Measurements from ENCODE around the gene OCIAD2.
"Not testable (repeated sequence)": the region's sequence is repeated elsewhere in the genome, so short reads cannot be mapped to it uniquely, and the experiment has no call there.

Gene OCIAD2

GRCh38 chr4:48923065-48923464 is 16.5 kb upstream of the OCIAD2 start:
- H3K4me3 Mint-ChIP-seq; H3K36me3 Mint-ChIP-seq (ENCODE audit: low read depth); H3K27ac Mint-ChIP-seq; ATAC-seq; H3K4me1 Mint-ChIP-seq; DNase-seq; H3K27me3 Mint-ChIP-seq; H3K9me3 Mint-ChIP-seq: not testable (repeated sequence)

- Mint-ChIP-seq H3K4me1 (peaks cover 32% of the 10 kb centered on the region), H3K4me3 (no peak overlapping the region), H3K27me3 (no peaks in the 10 kb centered on the region), H3K9me3 (no peaks in the 10 kb centered on the region), H3K27ac (no peak overlapping the region), H3K36me3 (ENCODE audit: low read depth) (no peaks in the 10 kb centered on the region)
- no peak for DNase-seq
- ATAC-seq, result no peak
These were observed 7.7 kb upstream of the OCIAD2 start for GRCh38 chr4:48914311-48914710.

DNA sequence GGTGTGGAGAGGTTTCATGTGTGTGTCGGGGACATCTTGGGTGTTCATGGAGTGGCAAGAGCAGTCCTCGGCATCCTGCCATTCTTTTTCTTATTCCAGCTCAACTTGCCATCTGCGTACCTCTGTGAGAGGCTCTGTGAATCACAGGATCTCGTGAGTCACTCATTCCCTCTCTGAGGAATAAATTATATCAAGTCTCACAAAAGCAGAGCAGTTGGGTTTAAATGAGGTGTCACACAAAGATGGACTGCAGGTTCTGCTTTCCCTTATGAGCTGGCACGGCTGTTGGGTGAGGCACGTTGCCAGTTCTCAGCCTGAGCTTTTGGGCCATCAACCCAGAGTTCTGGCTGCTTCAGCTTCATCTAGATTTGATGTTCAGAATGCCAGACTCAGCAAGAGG is 6.8 kb upstream of the OCIAD2 start:
- no peak for DNase-seq

GRCh38 chr4:48912349-48912748 is 5.8 kb upstream of the OCIAD2 start:
- Mint-ChIP-seq H3K36me3 (ENCODE audit: low read depth) (no peaks in the 10 kb centered on the region), H3K27ac (no peak overlapping the region), H3K9me3 (no peaks in the 10 kb centered on the region), H3K4me3 (no peak overlapping the region), H3K4me1 (peaks cover 44% of the 10 kb centered on the region), H3K27me3 (no peaks in the 10 kb centered on the region)
- ATAC-seq (no peak), DNase-seq (no peak)

More for the DNA sequence above, 6.8 kb upstream of the OCIAD2 start:
- no peak for ATAC-seq
- Mint-ChIP-seq H3K27me3 (no peaks in the 10 kb centered on the region), H3K9me3 (no peaks in the 10 kb centered on the region), H3K4me1 (peaks cover 40% of the 10 kb centered on the region), H3K36me3 (ENCODE audit: low read depth) (no peaks in the 10 kb centered on the region), H3K27ac (no peak overlapping the region), H3K4me3 (no peak overlapping the region)

DNA sequence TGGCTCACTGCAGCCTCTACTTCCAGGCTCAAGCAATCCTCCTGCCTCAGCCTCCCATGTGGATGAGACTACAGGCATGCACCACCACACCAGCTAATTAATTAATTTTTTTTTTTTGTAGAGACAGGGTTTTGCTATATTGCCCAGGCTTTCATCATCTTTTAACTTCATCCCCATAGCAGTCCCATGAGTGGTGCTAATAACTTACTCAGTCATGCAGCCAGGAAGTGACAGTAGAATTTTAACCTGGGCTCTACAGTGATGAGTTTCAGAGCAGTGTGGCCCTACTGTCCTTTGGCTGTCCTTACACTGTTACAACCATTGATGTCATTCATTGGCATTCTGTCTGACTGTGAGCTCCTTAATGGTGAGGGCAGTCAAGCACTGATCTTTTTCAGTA is 3.9 kb upstream of the OCIAD2 start:
- peaks cover 51% of the 10 kb centered on the region for H3K4me1 Mint-ChIP-seq
- DNase-seq, result no peak
- H3K27ac Mint-ChIP-seq, result no peak overlapping the region
- ATAC-seq, result no peak
- H3K36me3 Mint-ChIP-seq (ENCODE audit: low read depth), result no peaks in the 10 kb centered on the region
- H3K9me3 Mint-ChIP-seq, result no peaks in the 10 kb centered on the region
- no peaks in the 10 kb centered on the region for H3K27me3 Mint-ChIP-seq
- H3K4me3 Mint-ChIP-seq, result no peak overlapping the region

DNA sequence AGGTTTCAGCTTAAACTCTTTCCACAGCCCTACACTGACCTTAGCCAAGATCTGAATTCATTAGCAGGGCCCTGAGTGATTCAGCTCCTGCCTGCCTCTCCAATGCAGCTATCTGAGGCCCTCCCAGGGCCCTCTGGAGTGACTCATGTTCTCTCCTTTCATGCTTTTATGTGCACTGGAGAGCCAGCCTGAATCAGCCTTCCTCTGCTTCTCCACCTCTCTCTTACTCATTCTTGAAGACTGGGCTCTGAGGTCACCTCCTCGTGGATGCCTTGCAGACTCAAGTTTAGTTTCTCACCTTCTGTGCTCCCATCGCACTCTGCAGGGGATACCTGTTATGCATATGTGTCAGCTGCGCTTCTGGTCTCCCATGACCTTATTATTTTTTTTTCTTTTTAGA is 3.1 kb upstream of the OCIAD2 start:
- no peaks in the 10 kb centered on the region for H3K27me3 Mint-ChIP-seq
- ATAC-seq (peak; percentile 98), DNase-seq (peak; percentile 61)
- H3K27ac Mint-ChIP-seq, result no peak overlapping the region
- peaks cover 57% of the 10 kb centered on the region for H3K4me1 Mint-ChIP-seq
- no peaks in the 10 kb centered on the region for H3K9me3 Mint-ChIP-seq
- peaks cover 1% of the 10 kb centered on the region for H3K36me3 Mint-ChIP-seq (ENCODE audit: low read depth)
- H3K4me3 Mint-ChIP-seq, result no peak overlapping the region

- no peak overlapping the region for H3K4me3 Mint-ChIP-seq
- no peaks in the 10 kb centered on the region for H3K9me3 Mint-ChIP-seq
- DNase-seq (no peak), ATAC-seq (no peak)
- H3K4me1 Mint-ChIP-seq, result peaks cover 53% of the 10 kb centered on the region
- H3K27me3 Mint-ChIP-seq, result no peaks in the 10 kb centered on the region
- no peak overlapping the region for H3K27ac Mint-ChIP-seq
- H3K36me3 Mint-ChIP-seq (ENCODE audit: low read depth), result peaks cover 6% of the 10 kb centered on the region
These were observed 2.1 kb upstream of the OCIAD2 start for GRCh38 chr4:48908687-48909086.

DNA sequence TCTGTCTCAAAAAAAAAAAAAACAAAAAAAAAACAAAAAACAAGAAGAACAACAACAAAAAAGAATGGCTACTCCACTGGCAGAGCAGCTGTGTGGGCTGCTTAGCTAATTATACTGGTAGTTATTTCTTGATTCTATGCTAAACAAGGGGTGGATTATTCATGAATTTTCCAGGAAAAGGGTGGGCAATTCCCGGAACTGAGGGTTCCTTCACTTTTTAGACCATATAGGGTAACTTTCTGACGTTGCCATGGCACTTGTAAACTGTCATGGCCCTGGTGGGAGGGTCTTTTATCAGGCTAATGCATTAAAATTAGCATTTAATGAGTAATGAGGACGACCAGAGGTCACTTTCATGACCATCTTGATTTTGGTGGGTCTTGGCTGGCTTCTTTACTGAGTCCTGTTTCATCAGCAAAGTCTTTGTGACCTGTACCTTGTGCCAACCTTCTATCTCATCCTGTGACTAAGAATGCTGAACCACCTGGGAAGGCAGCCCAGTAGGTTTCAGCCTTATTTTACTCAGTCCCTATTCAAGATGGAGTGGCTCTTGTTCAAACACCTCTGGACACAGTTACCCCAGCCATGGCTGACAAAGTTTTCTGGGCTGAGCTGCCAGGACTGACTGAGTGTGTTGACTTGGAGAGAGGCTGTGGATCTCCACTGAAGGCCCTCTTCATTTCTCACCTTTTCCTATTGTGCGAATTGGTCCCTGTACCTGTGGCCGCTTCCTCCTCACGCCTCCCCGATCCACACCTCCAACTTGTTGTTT is 1.3 kb upstream of the OCIAD2 start:
- peaks cover 48% of the 10 kb centered on the region for H3K4me1 Mint-ChIP-seq
- ATAC-seq (no peak), DNase-seq (no peak)
- no peaks in the 10 kb centered on the region for H3K27me3 Mint-ChIP-seq
- H3K4me3 Mint-ChIP-seq, result no peak overlapping the region
- peaks cover 9% of the 10 kb centered on the region for H3K36me3 Mint-ChIP-seq (ENCODE audit: low read depth)
- no peaks in the 10 kb centered on the region for H3K9me3 Mint-ChIP-seq
- no peak overlapping the region for H3K27ac Mint-ChIP-seq

- no peak for ATAC-seq
- peaks cover 51% of the 10 kb centered on the region for H3K4me1 Mint-ChIP-seq
These were observed 1.1 kb downstream of the OCIAD2 start for GRCh38 chr4:48905363-48906015.

GRCh38 chr4:48904541-48905142 is 1.9 kb downstream of the OCIAD2 start:
- no peaks in the 10 kb centered on the region for H3K9me3 Mint-ChIP-seq
- ATAC-seq (no peak), DNase-seq (no peak)
- H3K4me3 Mint-ChIP-seq, result peak overlapping the region; percentile 86
- H3K36me3 Mint-ChIP-seq (ENCODE audit: low read depth), result peaks cover 28% of the 10 kb centered on the region
- H3K27ac Mint-ChIP-seq, result peak overlapping the region; percentile 1
- H3K27me3 Mint-ChIP-seq, result no peaks in the 10 kb centered on the region
- H3K4me1 Mint-ChIP-seq, result peaks cover 53% of the 10 kb centered on the region

More at GRCh38 chr4:48905363-48906015, 1.1 kb downstream of the OCIAD2 start:
- no peaks in the 10 kb centered on the region for H3K27me3 Mint-ChIP-seq
- no peak for DNase-seq
- H3K27ac Mint-ChIP-seq, result peak overlapping the region; percentile 89
- H3K4me3 Mint-ChIP-seq, result peak overlapping the region; percentile 86
- peaks cover 23% of the 10 kb centered on the region for H3K36me3 Mint-ChIP-seq (ENCODE audit: low read depth)
- no peaks in the 10 kb centered on the region for H3K9me3 Mint-ChIP-seq

- H3K9me3 Mint-ChIP-seq, result no peaks in the 10 kb centered on the region
- DNase-seq (no peak), ATAC-seq (no peak)
- H3K27me3 Mint-ChIP-seq, result no peaks in the 10 kb centered on the region
- H3K4me3 Mint-ChIP-seq, result no peak overlapping the region
- peak overlapping the region; percentile 1 for H3K27ac Mint-ChIP-seq
- H3K4me1 Mint-ChIP-seq, result peaks cover 53% of the 10 kb centered on the region
- H3K36me3 Mint-ChIP-seq (ENCODE audit: low read depth), result peaks cover 33% of the 10 kb centered on the region
These were observed 2.5 kb downstream of the OCIAD2 start for GRCh38 chr4:48904101-48904500.

GRCh38 chr4:48902266-48902665 is 4.3 kb downstream of the OCIAD2 start:
- Mint-ChIP-seq H3K4me1 (peaks cover 51% of the 10 kb centered on the region), H3K4me3 (no peak overlapping the region), H3K27ac (no peak overlapping the region), H3K27me3 (no peaks in the 10 kb centered on the region), H3K9me3 (no peaks in the 10 kb centered on the region), H3K36me3 (ENCODE audit: low read depth) (peaks cover 49% of the 10 kb centered on the region)
- ATAC-seq (no peak), DNase-seq (no peak)

GRCh38 chr4:48901196-48901595 is 5.4 kb downstream of the OCIAD2 start:
- no peaks in the 10 kb centered on the region for H3K27me3 Mint-ChIP-seq
- DNase-seq, result no peak
- no peaks in the 10 kb centered on the region for H3K9me3 Mint-ChIP-seq
- H3K36me3 Mint-ChIP-seq (ENCODE audit: low read depth), result peaks cover 54% of the 10 kb centered on the region
- no peak overlapping the region for H3K27ac Mint-ChIP-seq
- no peak overlapping the region for H3K4me3 Mint-ChIP-seq
- ATAC-seq, result no peak
- H3K4me1 Mint-ChIP-seq, result peaks cover 44% of the 10 kb centered on the region

DNA sequence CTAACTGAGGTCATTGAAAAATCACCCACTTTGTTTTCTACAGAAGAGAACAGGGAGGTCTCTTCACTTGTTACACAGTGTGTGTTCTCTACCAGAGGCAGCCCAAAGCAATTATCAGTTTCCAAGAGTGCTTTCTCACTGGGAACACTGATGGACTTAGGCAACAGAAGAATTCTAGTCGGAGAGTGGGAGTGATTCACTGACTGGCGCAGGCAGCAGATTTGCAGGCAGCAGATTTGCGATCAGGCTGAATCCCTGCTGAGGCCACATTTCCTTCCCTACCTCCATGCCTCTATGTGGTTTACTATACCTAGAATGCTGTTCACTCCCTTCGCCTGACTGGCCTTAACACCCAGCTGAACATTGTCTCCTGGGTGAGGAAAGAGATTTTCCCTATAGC is 6.6 kb downstream of the OCIAD2 start:
- Mint-ChIP-seq H3K27ac (peak overlapping the region; percentile 79), H3K27me3 (no peaks in the 10 kb centered on the region), H3K4me1 (peaks cover 35% of the 10 kb centered on the region), H3K36me3 (ENCODE audit: low read depth) (peaks cover 62% of the 10 kb centered on the region), H3K9me3 (no peaks in the 10 kb centered on the region), H3K4me3 (peak overlapping the region; percentile 36)
- no peak for DNase-seq
- no peak for ATAC-seq

DNA sequence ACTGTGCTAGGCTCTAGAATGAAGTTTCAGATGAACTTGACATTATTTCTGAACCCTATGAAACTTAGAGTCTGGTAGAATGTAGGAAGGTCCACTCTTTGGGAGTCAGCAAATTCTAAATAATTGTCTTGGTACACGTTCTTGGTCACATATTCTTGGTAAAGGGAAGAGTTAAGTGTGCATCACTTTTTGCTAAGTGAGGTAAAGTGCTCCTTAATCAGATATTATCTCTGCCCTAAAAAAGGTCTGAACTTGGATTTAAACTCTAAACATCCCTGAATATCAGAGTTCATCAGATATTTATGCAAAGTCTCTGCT is 7.2 kb downstream of the OCIAD2 start:
- peaks cover 29% of the 10 kb centered on the region for H3K4me1 Mint-ChIP-seq
- no peaks in the 10 kb centered on the region for H3K9me3 Mint-ChIP-seq
- ATAC-seq, result no peak
- peak overlapping the region; percentile 36 for H3K4me3 Mint-ChIP-seq
- H3K36me3 Mint-ChIP-seq (ENCODE audit: low read depth), result peaks cover 62% of the 10 kb centered on the region
- DNase-seq, result no peak
- peak overlapping the region; percentile 79 for H3K27ac Mint-ChIP-seq
- H3K27me3 Mint-ChIP-seq, result no peaks in the 10 kb centered on the region

Measured in activated naive CD8-positive, alpha-beta T cell treated with anti-CD3 and anti-CD28 coated beads, Interleukin-2, amount 50 U/mL, for 24 hours (primary cell).